Ovary (tissue), 9 donors: ENCODE measurements around the gene TNRC6A. TPM values are rescaled to one million over a fixed set of nuclear protein-coding genes. Genes with fewer than 3 reads are reported as not detected.

ENCODE experiments used
- DNase-seq, 5 donors: peaks; one replicate each; pipeline ENCODE4 v3.0.0-alpha.2; 2019 to 2020
- H3K27ac ChIP-seq, 2 donors: fragments of 200-600 bp; one replicate each; pipeline versions ENCODE4 v1.5.1 to v1.8.0; 2019 to 2022
- H3K27me3 ChIP-seq: fragments of 200-600 bp; one replicate; pipeline ENCODE4 v1.8.0; 2022
- H3K36me3 ChIP-seq: fragments of 200-600 bp; sonication (generic); one replicate; pipeline ENCODE4 v1.5.1; 2019
- H3K4me1 ChIP-seq: one replicate; pipeline ENCODE4 v1.8.1; 2013; ENCODE audit warnings: mild to moderate bottlenecking, moderate library complexity; ENCODE audit not compliant: insufficient read depth
- H3K4me3 ChIP-seq: fragments of 200-600 bp; sonication (generic); one replicate; pipeline ENCODE4 v1.5.1; 2017
- H3K9me3 ChIP-seq, 2 donors: fragments of 200-600 bp in 1 of 2; sonication (generic) in 1 of 2; one replicate each; pipeline versions ENCODE4 v1.5.1 to v1.8.1; 2013 to 2019; ENCODE audit warnings: mild to moderate bottlenecking in 1 of 2, moderate library complexity in 1 of 2
- CTCF ChIP-seq, 3 donors: fragments of 450-650 bp in 2 of 3; fragments of 200-600 bp in 1 of 3; IDR thresholded peaks; one replicate each; pipeline versions ENCODE4 v1.5.1 to v1.8.0; 2016 to 2022; ENCODE audit warnings: antibody characterized with exemption in 3 of 3, mild to moderate bottlenecking in 1 of 3
- EP300 ChIP-seq: sonication (generic); formaldehyde crosslinking; IDR thresholded peaks from one replicate; pipeline ENCODE4 v1.6.1; 2017; ENCODE audit warnings: antibody characterized with exemption
- POLR2A ChIP-seq: fragments of 450-650 bp; IDR thresholded peaks from one replicate; pipeline ENCODE4 v1.6.1; 2017; ENCODE audit warnings: antibody characterized with exemption, mild to moderate bottlenecking, moderate library complexity
- WGBS, 3 donors: extraction: QIAGEN DNeasy Blood & Tissue Kit in 1 of 3; methylation state at CpG; one replicate each; pipeline versions ENCODE4 v1.1.5 to v1.1.7; 2013 to 2017; 5-methylcytosine and 5-hydroxymethylcytosine counted together
- intact Hi-C, 4 donors: fragments of 100-400 bp; cut with DNase I; formaldehyde crosslinking; loops; one replicate each; pipeline versions ENCODE4 v1.11.0 to v1.15.1; 2022 to 2023
- polyA plus RNA-seq, 2 donors: library from polyadenylated mRNA; stranded (reverse); fragments of 200-250 nt in 1 of 2; fragments of 350-450 nt in 1 of 2; fragmentation: Illumina TruSeq in 1 of 2; extraction: RNeasy Lipid Tissue Mini Kit (QIAGEN cat#74804) in 1 of 2; gene quantifications; one replicate each; pipeline ENCODE4 v1.2.3, GENCODE V29; 2013 to 2014
- total RNA-seq, 7 donors: library from RNA; depleted of rRNA in 2 of 7; stranded (reverse); fragments of >200 nt in 2 of 7; fragmentation: NEBNext Ultra II Directional in 3 of 7; extraction: Animal tissue kit (Norgen Biotek cat#: 25700) in 3 of 7; gene quantifications; one replicate each; pipeline versions ENCODE4 v1.1.0 to v1.2.4, GENCODE V29; 2016 to 2023
- donor health status: DM: no; HTN: no; CAD: no; lungs with moderate emphysema.
- donor health status: DM: no; HTN: no; CAD: no.
- donor health status: Bipolar disorder and iron deficiency.
- donor health status: DM: yes; HTN: yes; CAD: no.
- donor health status: DM: no; HTN: no; CAD: no.
- donor health status: DM: yes; HTN: yes; CAD: no.

TNRC6A gene
- total and polyA plus RNA-seq, 9 donors: 22.1 to 80.7 (median 54.0) TPM

DNA sequence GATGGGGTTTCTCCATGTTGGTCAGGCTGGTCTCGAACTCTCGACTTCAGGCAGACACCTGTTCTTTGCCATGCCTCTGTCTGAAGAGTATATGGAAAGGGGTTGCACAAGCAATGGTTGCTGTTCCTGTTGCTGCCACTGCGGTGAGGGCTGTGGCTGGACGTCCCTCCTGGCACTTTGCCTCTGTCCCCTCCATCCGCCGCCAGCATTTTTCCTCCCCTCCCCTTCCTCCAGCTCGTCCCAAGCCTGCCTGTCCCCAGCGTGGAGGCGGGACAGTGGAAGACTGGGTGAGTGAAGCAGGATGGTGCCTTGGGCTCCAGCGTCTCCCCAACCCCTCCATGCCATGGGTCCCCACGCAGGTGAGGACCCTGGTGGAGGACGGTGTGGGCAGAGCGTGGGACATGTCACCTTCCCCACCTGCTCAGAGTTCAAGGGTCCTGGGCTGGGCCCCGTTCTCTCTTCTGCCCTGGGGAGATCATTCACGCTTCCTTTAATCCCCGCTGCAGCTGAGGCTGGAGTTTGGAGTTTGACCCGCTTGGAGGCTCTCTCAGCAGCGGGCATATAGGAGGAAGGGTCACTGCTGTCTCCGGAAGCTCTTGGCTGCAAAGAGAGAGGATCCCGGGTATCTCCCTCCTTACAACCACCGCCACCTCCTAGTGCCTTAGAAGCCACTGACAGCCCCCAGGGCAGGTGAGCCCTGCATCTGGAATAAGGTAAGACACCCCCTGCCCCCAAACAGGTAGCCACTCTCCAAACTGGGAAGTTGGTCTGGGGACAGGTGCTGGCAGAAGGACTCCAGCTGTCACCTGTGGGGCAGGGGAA is 116.5 kb downstream of the TNRC6A start, which contains the start of gene SLC5A11:
TSS of gene SLC5A11 (plus strand) at position 238 of the 822 bp plus-strand sequence. CDS start 12,681 bp downstream, outside the sequence.
- no peak for DNase-seq
- no peak within 1 kb of the TSS for H3K4me3 ChIP-seq
- no peaks in the 10 kb centered on the region for H3K4me1 ChIP-seq
- intact Hi-C loops: no loop called here
- no peak for TF ChIP-seq EP300
- no peak for TF ChIP-seq CTCF (IDR thresholded peaks at IDR 0.05)
- no peak for TF ChIP-seq POLR2A
- no peaks in the 10 kb centered on the region for H3K9me3 ChIP-seq
- 73 to 85% (median 84%) methylated on average over 21 of the region's 21 CpGs for WGBS, 3 donors
- no peak within 1 kb of the TSS for H3K27ac ChIP-seq
- H3K27me3 ChIP-seq: no peaks in the 10 kb centered on the region
- H3K36me3 ChIP-seq: no peaks in the 10 kb centered on the region

GRCh38 chr16:24846548-24847357 is 117.3 kb downstream of the TNRC6A start:
- no peaks in the 10 kb centered on the region for H3K4me1 ChIP-seq
- no peak for TF ChIP-seq POLR2A
- TF ChIP-seq CTCF (IDR thresholded peaks at IDR 0.05): no peak
- TF ChIP-seq EP300: no peak
- no peak overlapping the region for H3K4me3 ChIP-seq
- intact Hi-C loops: no loop called here
- no peak for DNase-seq
- H3K36me3 ChIP-seq: no peaks in the 10 kb centered on the region
- no peak overlapping the region for H3K27ac ChIP-seq
- H3K27me3 ChIP-seq: no peaks in the 10 kb centered on the region
- no peaks in the 10 kb centered on the region for H3K9me3 ChIP-seq
- 25 to 54% (median 30%) methylated on average over 8 of the region's 8 CpGs for WGBS, 3 donors

- intact Hi-C loops: no loop called here
- H3K27ac ChIP-seq: no peak overlapping the region
- no peaks in the 10 kb centered on the region for H3K36me3 ChIP-seq
- TF ChIP-seq EP300 (no peak), CTCF (IDR thresholded peaks at IDR 0.05) (no peak), POLR2A (no peak)
- no peak for DNase-seq
- H3K4me1 ChIP-seq: peaks cover 3% of the 10 kb centered on the region
- H3K27me3 ChIP-seq: no peaks in the 10 kb centered on the region
- H3K4me3 ChIP-seq: no peak overlapping the region
- 85 to 89% (median 87%) methylated on average over 3 of the region's 3 CpGs for WGBS, 3 donors
- H3K9me3 ChIP-seq: no peaks in the 10 kb centered on the region
These were observed 117.9 kb downstream of the TNRC6A start for GRCh38 chr16:24847358-24847664.

DNA sequence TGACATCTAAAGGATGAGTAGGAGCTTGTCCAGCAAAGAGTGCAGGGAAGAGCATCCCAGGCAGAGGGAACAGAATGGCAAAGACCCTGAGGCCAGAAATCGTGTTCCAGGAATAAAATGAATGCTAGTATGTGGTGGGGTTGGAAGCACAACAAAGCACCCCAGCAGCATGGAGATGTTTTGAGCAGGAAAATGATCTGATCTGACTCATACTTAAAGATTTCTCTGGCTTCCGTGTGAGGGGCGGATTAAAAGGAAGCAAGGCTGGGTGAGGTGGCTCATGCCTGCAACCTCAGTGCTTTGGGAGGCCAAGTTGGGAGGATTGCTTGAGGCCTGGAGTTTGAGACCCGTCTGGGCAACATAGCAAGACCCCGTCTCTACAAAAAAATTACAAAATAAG is 118.6 kb downstream of the TNRC6A start:
- Histone ChIP-seq H3K4me3 (no peak overlapping the region), H3K36me3 (no peaks in the 10 kb centered on the region), H3K27me3 (no peaks in the 10 kb centered on the region), H3K9me3 (no peaks in the 10 kb centered on the region), H3K27ac (no peak overlapping the region), H3K4me1 (peaks cover 3% of the 10 kb centered on the region)
- intact Hi-C loops: no loop called here
- WGBS, 3 donors: 74 to 76% (median 76%) methylated on average over 5 of the region's 5 CpGs
- no peak for DNase-seq
- TF ChIP-seq CTCF (IDR thresholded peaks at IDR 0.05) (no peak), EP300 (no peak), POLR2A (no peak)
